SH-SY5Y (cell line): ENCODE results near the gene ZNRF3.

Experiments
- GATA2 ChIP-seq: IDR thresholded peaks from 2 replicates; pipeline ENCODE4 v1.6.1; 2011; ENCODE audit warnings: mild to moderate bottlenecking, low read depth, low read length
- GATA3 ChIP-seq: IDR thresholded peaks from 2 replicates; pipeline ENCODE4 v1.6.1; 2011; ENCODE audit warnings: low read depth, mild to moderate bottlenecking, low read length, moderate library complexity

DNA sequence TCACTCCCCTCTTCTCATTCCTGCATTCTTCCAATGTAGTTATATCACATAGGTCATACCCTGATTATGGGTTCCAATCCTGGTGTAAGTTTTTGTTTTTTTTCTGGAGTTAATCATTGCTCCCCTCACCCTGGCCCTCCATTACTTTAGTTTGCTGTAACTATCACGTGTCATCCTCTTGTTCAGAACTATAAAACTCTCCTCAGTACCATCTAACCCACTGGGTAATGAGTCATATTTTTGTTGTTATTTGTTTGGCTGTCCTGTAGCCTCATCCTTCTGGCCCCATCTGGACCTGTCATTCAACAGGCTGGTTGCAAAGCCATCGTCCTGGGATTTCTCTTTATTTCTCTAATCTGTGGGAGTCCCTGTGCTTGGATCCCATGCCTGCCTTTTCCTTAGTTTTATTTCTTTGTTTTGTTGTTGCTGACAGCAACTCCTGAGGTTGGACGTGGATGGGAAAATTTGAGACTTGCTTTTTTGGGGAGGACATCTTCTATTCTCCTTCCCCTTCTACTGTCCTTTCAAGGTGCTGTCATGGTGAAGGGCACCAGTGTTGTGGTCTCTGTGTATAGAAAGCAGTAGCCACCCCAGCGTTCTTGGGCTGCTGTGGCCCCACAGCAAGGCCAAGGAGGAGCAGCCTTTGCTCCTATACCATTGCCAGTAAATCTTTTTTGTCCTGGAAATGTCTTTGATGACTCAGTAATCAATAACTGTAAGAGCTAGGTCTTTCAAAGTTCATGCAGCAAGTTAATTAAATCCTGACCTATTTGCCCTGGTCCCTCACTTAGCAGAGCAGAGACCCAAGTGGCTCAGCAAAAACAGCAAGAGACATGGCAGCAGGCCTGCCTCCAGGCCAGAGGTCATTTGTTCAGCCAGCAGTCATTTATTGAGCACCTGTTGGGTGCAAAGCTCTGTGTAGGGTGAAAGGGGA lies 95.8 kb downstream of the ZNRF3 start:
- no peak for TF ChIP-seq GATA2
- no peak for TF ChIP-seq GATA3
